Chondrocyte (in vitro differentiated cells): ENCODE measurements around the gene CHRM1. TPM values are rescaled to one million over a fixed set of nuclear protein-coding genes. Genes with fewer than 3 reads are reported as not detected.
A peak's percentile ranks its signal among the peaks of the same experiment; 100 is the strongest.

Experiments used
- DNase-seq: peaks from one replicate; pipeline ENCODE4 v3.0.0; 2021; ENCODE audit warnings: mixed read lengths, low spot score
- H3K27ac Mint-ChIP-seq: one replicate; pipeline ENCODE4 v1.8.0; 2021; ENCODE audit warnings: mild to moderate bottlenecking, moderate library complexity, mixed read lengths; ENCODE audit not compliant: unreplicated experiment
- H3K27me3 Mint-ChIP-seq: 2 replicates; pipeline ENCODE4 v1.8.0; 2021; ENCODE audit warnings: low read depth, mixed read lengths
- H3K36me3 Mint-ChIP-seq: 2 replicates; pipeline ENCODE4 v1.8.0; 2021; ENCODE audit warnings: low read depth, mixed read lengths
- H3K4me1 Mint-ChIP-seq: 2 replicates; pipeline ENCODE4 v1.8.0; 2021; ENCODE audit warnings: low read depth, mild to moderate bottlenecking, mixed read lengths
- H3K4me3 Mint-ChIP-seq: one replicate; pipeline ENCODE4 v1.8.0; 2021; ENCODE audit warnings: mild to moderate bottlenecking, moderate library complexity, mixed read lengths; ENCODE audit not compliant: unreplicated experiment
- H3K9me3 Mint-ChIP-seq: 2 replicates; pipeline ENCODE4 v1.8.0; 2021; ENCODE audit warnings: low read depth, mixed read lengths
- total RNA-seq: library from RNA; stranded (reverse); gene quantifications from 3 replicates; pipeline ENCODE4 v1.2.1, GENCODE V29; 2021
- TF ChIP-seq, protein P1 (sequence below): fragments of 200-600 bp; sonication (generic); IDR thresholded peaks from 2 replicates; pipeline ENCODE4 v1.5.0; 2021; ENCODE audit warnings: antibody characterized with exemption, mild to moderate bottlenecking, moderate library complexity

Gene CHRM1
- total RNA-seq, 1 donor from 2014 or later: not detected

DNA sequence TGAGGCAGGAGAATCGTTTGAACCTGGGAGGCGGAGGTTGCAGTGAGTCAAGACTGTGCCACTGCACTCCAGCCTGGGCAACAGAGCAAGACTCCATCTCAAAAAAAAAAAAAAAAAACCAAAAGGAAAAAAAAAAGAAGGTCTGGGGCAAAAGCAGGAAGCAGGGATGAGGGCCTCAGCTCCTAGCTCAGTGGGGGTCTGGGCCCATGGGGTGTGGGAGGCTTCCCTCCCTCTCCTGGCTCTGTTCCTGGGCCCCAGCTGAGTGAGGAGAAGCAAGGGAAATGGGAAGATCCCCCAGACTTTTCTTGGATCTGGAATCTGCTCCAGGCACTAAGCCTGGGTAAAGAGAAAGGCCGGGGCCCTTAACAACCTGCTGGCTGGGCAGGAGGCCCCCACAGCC is 8.9 kb downstream of the CHRM1 start:
- H3K4me1 Mint-ChIP-seq: no peaks in the 10 kb centered on the region
- TF ChIP-seq, protein P1, sequence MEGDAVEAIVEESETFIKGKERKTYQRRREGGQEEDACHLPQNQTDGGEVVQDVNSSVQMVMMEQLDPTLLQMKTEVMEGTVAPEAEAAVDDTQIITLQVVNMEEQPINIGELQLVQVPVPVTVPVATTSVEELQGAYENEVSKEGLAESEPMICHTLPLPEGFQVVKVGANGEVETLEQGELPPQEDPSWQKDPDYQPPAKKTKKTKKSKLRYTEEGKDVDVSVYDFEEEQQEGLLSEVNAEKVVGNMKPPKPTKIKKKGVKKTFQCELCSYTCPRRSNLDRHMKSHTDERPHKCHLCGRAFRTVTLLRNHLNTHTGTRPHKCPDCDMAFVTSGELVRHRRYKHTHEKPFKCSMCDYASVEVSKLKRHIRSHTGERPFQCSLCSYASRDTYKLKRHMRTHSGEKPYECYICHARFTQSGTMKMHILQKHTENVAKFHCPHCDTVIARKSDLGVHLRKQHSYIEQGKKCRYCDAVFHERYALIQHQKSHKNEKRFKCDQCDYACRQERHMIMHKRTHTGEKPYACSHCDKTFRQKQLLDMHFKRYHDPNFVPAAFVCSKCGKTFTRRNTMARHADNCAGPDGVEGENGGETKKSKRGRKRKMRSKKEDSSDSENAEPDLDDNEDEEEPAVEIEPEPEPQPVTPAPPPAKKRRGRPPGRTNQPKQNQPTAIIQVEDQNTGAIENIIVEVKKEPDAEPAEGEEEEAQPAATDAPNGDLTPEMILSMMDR: no peak
- no peak overlapping the region for H3K4me3 Mint-ChIP-seq
- peaks cover 7% of the 10 kb centered on the region for H3K27me3 Mint-ChIP-seq
- H3K36me3 Mint-ChIP-seq: no peaks in the 10 kb centered on the region
- no peak for DNase-seq
- no peak overlapping the region for H3K27ac Mint-ChIP-seq
- no peaks in the 10 kb centered on the region for H3K9me3 Mint-ChIP-seq

DNA sequence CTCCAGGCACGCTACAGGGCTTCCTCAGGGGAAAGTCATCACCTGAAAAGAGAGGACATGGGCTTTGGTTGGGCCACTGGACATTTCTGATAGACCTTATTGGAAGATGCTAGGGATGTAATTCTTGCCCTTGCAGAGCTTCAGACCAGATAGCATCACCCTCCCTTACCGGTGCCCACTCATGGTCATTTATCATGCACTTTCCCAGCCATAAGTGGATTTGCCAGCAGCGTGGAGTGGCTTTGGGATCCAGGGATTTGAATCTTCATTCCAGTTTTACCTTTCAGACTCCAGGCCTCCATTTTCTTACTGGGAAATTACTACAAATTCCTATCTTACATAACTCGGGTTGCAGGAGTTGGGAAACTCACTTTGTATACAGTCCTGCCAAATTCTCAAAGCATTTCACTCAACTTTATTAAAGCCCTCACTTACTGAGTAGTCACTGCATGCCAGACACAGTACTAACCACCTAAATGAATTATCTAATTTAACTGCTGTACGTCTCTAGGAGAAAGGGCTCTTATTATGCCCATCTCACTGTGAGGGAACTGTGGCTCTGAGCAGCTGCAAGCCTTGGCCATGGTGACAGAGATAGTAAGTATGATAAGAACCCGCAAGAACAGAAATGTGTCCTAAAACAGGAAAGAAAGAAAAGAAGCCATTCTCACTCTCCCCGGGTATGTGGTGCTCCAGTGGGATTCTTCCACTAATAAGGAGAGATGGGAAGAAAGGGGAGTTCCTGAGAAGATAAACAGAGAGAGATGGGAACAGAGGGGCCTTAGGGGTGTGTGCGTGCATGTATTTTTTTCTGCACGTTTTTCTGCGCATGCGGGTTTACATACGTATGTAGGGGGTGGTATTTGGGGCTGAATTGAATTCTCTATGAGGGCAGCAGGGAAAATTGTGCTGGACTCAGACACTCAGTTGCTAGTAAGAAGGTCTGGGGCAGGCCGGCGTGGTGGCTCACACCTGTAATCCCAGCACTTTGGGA is 9.7 kb downstream of the CHRM1 start:
- Mint-ChIP-seq H3K4me3 (no peak overlapping the region), H3K4me1 (no peaks in the 10 kb centered on the region), H3K27ac (no peak overlapping the region), H3K27me3 (peaks cover 4% of the 10 kb centered on the region), H3K9me3 (no peaks in the 10 kb centered on the region), H3K36me3 (no peaks in the 10 kb centered on the region)
- TF ChIP-seq, protein P1: no peak
- no peak for DNase-seq

DNA sequence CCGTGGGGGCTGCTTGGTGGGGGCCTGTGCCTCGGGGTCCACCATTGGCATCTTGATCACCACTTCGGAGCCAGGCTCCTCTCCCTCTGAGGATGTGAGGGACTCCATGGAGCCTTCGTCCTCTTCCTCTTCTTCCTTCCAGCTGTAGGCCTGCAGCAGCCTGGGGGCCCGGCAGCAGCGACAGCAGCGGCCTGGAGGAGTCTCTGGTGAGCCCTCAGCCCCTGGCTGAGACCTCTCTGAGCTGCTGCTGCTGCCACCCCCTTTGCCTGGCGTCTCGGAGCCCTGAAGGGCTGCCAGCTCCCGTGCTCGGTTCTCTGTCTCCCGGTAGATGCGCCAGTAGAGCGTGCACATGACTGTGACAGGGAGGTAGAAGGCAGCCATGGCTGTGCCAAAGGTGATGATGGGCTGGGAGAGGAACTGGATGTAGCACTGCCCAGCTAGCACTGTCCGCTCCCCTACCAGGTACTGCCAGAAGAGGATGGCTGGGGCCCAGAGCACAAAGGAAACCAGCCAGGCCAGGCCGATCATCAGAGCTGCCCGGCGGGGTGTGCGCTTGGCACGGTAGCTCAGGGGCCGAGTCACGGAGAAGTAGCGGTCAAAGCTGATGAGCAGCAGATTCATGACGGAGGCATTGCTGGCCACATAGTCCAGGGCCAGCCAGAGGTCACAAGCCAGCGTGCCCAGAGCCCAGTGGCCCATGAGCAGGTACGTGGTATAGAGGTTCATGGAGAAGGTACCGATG is 10.9 kb downstream of the CHRM1 start:
- DNase-seq: no peak
- TF ChIP-seq, protein P1: no peak
- Mint-ChIP-seq H3K4me3 (no peak overlapping the region), H3K27ac (no peak overlapping the region), H3K36me3 (no peaks in the 10 kb centered on the region), H3K4me1 (no peaks in the 10 kb centered on the region), H3K9me3 (no peaks in the 10 kb centered on the region), H3K27me3 (no peaks in the 10 kb centered on the region)

DNA sequence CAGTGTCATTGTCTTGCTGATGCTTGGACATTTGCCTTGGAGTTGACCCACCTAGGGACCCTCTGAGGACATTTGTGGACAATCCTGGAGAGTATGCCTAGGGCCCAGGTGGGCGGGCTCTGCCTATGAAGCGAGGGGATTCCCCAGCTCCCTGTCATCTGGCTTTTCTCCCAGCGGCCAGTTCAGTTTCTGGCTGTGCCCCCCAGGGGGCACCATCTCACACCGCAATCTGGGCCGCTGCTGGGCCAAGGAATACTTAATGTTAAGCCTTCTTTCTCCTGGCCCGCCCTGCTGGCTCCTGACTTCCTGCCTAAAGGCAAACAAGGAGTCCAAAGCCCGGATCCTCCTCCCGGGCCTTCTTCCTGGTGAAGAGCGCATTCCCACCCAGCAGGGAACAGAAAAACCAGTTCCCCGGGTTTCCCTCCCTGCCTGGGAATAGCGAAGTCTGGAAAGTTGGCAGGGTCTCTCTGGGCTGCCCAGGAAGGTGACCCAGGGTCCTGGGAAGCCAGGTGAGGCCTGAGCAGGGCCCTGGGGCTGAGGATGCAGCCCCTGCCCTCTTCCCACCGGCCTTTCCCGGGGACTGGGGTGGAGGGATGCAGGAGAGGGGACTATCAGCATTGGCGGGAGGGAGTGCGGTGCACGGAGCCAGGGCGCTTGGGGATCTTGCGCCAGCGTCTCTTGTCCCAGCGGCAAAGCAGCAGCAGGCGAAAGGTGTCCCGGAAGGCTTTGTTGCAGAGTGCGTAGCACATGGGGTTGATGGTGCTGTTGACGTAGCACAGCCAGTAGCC is 11.9 kb downstream of the CHRM1 start:
- Mint-ChIP-seq H3K4me3 (no peak overlapping the region), H3K27me3 (peaks cover 2% of the 10 kb centered on the region), H3K9me3 (no peaks in the 10 kb centered on the region), H3K36me3 (no peaks in the 10 kb centered on the region), H3K27ac (no peak overlapping the region), H3K4me1 (no peaks in the 10 kb centered on the region)
- TF ChIP-seq, protein P1: peak; percentile 80
- DNase-seq: no peak
